HG03520 (cell line): ENCODE measurements around the gene CHRNB2.
"Not testable (repeated sequence)": the region's sequence is repeated elsewhere in the genome, so short reads cannot be mapped to it uniquely, and the experiment has no call there.

Experiments used
- ATAC-seq: cut with Tn5 transposase; IDR thresholded peaks from one replicate; pipeline ENCODE4 v1.9.1; 2021; ENCODE audit warnings: mild to moderate bottlenecking, moderate library complexity; ENCODE audit not compliant: unreplicated experiment

CHRNB2 gene, protein sequence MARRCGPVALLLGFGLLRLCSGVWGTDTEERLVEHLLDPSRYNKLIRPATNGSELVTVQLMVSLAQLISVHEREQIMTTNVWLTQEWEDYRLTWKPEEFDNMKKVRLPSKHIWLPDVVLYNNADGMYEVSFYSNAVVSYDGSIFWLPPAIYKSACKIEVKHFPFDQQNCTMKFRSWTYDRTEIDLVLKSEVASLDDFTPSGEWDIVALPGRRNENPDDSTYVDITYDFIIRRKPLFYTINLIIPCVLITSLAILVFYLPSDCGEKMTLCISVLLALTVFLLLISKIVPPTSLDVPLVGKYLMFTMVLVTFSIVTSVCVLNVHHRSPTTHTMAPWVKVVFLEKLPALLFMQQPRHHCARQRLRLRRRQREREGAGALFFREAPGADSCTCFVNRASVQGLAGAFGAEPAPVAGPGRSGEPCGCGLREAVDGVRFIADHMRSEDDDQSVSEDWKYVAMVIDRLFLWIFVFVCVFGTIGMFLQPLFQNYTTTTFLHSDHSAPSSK

GRCh38 chr1:154567386-154568156, at the start of gene CHRNB2:
TSS of gene CHRNB2 (plus strand) at chr1:154567778. CDS start at chr1:154568045, 267 bp downstream.
- peak; percentile 44 for ATAC-seq

- no peak for ATAC-seq
These were observed 48.0 kb upstream of the CHRNB2 start for GRCh38 chr1:154519591-154519991.

DNA sequence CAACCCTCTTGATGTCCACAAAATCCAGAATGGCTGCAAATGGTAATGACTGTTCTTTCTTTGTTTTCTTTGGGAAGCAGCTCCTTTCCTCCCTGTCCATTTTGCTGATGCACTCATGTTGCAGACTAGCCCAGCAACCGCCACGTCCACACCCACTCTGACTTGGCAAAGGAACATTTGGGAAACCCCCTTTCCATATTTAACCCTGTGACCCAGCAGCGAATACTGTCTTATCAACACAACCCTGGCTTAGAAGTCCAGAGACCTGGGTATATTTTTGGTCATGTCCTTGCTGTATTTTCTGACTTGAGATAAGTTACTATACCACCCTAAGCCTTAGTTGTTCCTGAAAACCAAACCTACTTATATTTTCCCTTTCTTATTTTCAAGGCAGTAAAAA, 47.2 kb upstream of the CHRNB2 start:
- no peak for ATAC-seq

DNA sequence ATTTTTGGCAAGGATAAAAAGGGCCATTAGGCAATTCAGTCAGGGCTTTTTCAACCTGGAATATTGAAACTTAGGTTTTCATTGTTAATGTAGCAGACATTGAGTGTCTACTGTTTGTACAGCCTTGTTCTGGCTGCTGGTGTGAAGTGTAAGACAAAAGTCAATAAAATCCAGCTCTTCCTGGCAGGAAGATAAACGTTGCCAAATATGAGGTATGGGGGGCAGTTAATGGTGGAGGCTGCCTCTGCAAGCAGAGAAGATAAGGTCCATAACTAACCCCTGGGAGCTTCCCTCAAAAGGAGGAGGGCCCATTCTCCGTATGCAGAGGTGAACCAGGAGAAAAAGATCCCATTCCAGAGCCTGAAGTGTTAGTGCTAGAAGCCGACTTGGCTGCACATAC, 45.9 kb upstream of the CHRNB2 start:
- no peak for ATAC-seq

- ATAC-seq = no peak
These were observed 42.7 kb upstream of the CHRNB2 start for GRCh38 chr1:154524881-154525280.

- no peak for ATAC-seq
These were observed 40.4 kb upstream of the CHRNB2 start for GRCh38 chr1:154527192-154527591.

DNA sequence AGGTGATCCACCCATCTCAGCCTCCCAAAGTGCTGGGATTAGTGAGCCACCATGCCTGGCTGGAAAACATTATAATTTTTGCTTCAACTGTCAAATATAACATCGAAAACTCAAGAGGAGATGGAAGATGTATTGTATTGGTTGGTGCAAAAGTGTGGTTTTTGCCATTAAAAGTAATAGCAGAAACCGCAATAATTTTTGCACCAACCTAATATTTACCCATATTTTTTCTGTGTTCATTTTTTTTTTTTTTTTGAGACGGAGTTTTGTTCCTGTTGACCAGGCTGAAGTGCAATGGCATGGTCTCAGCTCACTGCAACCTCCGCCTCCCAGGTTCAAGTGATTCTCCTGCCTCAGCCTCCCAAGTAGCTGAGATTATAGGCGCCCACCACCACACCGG, 38.3 kb upstream of the CHRNB2 start:
- no peak for ATAC-seq

DNA sequence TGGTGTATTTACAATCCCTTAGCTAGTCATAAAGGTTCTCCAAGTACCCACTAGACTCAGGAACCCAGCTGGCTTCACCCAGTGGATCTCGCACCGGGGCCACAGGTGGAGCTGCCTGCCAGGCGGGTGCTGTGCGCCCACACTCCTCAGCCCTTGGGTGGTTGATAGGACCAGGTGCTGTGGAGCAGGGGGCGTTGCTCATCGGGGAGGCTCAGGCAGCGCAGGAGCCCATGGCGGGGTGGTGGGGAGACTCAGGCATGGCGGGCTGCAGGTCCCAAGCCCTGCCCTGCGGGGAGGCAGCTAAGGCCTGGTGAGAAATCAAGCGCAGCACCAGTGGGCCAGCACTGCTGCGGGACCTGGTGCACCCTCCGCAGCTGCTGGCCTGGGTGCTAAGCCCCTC, 35.6 kb upstream of the CHRNB2 start:
- ATAC-seq = not testable (repeated sequence)

DNA sequence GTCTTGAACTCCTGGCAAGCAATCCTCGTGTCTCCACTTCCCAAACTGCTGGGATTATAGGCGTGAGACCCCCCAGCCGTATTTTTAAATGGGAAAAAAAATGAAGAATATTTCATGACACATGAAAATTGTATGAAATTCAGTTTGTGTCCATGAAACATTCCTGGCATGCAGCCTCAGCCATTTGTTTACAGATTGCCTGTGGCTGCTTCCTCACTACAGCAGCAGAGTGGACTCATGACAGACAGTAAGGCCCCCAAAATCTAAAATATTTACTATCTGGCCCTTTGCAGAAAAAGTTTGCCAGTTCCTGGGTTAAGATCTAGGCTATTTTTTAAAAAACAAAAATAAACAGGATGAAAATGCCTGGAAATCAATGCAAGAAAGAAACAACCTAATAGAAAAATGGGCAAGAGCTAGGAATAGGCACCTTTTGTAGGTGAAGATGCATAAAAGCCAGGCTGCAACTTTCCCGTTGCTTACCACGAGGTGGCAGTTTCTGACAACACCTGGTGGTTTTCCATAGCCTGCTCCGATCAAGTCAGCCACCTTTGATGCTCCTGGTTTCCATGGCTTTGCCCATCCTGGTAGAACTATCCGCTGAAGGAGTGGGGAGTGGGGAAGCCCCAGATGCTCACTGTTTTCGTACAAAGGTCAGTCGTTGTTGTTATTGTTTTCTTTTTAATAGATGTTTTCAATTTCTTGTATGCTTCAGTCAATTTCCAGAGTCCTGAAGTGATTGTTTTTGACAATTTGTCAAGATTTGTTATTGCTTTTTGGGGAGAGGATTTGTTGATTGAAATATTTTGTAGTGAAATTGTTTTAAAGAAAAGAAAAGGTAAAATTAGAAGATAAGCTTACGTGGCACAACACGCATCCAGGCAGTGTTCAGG, 33.4 kb upstream of the CHRNB2 start:
- ATAC-seq = no peak

DNA sequence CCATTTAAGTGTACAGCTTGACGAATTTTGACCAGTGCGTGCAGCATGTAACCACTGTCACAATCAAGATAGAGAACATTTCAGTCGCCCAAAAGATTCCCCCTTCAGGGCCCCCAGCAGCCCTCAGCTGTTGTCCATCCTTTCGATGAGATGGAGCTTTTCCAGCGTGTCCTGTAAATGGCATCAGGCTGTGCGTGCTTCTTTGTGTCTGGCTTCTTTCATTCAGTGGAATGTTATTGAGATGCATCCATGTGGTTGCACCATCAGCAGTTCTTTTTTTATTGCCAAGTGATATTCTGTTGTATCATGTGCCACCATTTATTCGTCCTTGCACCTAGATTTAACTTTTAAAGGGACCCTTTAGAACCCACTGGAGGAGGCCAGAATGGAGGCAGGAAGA, 31.0 kb upstream of the CHRNB2 start:
- ATAC-seq = no peak

GRCh38 chr1:154539486-154540483, 27.8 kb upstream of the CHRNB2 start:
- ATAC-seq = no peak

- no peak for ATAC-seq
These were observed 26.3 kb upstream of the CHRNB2 start for GRCh38 chr1:154541231-154541630.

- no peak for ATAC-seq
These were observed 21.1 kb upstream of the CHRNB2 start for GRCh38 chr1:154546264-154547063.

GRCh38 chr1:154547105-154547732, 20.4 kb upstream of the CHRNB2 start:
- no peak for ATAC-seq

- no peak for ATAC-seq
These were observed 19.6 kb upstream of the CHRNB2 start for GRCh38 chr1:154548028-154548427.

- no peak for ATAC-seq
These were observed 18.3 kb upstream of the CHRNB2 start for GRCh38 chr1:154549202-154549770.

- no peak for ATAC-seq
These were observed 17.5 kb upstream of the CHRNB2 start for GRCh38 chr1:154550070-154550469.

DNA sequence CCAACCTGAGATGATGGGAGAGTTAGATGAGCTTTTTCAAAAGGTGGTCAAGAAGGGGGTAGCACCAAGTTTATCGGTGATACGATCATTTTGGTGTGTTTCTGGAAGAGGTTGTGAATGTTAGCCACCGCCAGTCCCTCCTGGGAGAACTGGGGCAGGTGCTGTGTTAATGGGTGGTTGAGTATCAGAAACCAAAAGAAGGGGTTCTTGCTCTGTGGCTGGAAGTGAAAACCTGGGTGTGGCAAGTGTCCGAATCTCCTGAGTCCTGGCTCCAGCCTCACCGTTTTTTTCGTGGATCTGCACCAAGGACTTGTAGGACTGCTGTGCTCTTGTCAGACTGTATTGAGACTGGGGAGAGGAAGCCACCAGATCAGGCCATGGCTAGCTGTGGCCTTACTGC, 16.9 kb upstream of the CHRNB2 start:
- ATAC-seq = no peak
